Measurements from ENCODE around the gene ALPL.
"Not testable (repeated sequence)": the region's sequence is repeated elsewhere in the genome, so short reads cannot be mapped to it uniquely, and the experiment has no call there.

GRCh38 chr1:21483881-21484280, 25.3 kb upstream of the ALPL start:
- TF ChIP-seq, protein P1, sequence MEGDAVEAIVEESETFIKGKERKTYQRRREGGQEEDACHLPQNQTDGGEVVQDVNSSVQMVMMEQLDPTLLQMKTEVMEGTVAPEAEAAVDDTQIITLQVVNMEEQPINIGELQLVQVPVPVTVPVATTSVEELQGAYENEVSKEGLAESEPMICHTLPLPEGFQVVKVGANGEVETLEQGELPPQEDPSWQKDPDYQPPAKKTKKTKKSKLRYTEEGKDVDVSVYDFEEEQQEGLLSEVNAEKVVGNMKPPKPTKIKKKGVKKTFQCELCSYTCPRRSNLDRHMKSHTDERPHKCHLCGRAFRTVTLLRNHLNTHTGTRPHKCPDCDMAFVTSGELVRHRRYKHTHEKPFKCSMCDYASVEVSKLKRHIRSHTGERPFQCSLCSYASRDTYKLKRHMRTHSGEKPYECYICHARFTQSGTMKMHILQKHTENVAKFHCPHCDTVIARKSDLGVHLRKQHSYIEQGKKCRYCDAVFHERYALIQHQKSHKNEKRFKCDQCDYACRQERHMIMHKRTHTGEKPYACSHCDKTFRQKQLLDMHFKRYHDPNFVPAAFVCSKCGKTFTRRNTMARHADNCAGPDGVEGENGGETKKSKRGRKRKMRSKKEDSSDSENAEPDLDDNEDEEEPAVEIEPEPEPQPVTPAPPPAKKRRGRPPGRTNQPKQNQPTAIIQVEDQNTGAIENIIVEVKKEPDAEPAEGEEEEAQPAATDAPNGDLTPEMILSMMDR (IDR thresholded peaks at IDR 0.05 in 8 of 11, conservative IDR thresholded peaks at IDR 0.05 in 3 of 11) = not testable (repeated sequence)
- TF ChIP-seq POLR2A, POLR2AphosphoS5 (IDR thresholded peaks at IDR 0.05): not testable (repeated sequence)
